Breast epithelium (tissue), 4 donors: Measurements from ENCODE around the gene RTTN. TPM values are rescaled to one million over a fixed set of nuclear protein-coding genes. Genes with fewer than 3 reads are reported as not detected.

Experiments
- DNase-seq, 2 donors: peaks; one replicate each; pipeline ENCODE4 v3.0.0-alpha.2; 2019; ENCODE audit warnings: low spot score in 2 of 2
- H3K27ac ChIP-seq, 2 donors: fragments of 200-600 bp; sonication (generic) in 1 of 2; one replicate each; pipeline ENCODE4 v1.5.1; 2016 to 2019; ENCODE audit warnings: mild to moderate bottlenecking in 1 of 2
- H3K27me3 ChIP-seq, 2 donors: fragments of 200-600 bp; sonication (generic) in 1 of 2; one replicate each; pipeline versions ENCODE4 v1.5.1 to v1.6.0; 2017 to 2019; ENCODE audit warnings: control low read depth in 1 of 2, mild to moderate bottlenecking in 1 of 2
- H3K36me3 ChIP-seq: fragments of 200-600 bp; one replicate; pipeline ENCODE4 v1.5.1; 2019
- H3K4me1 ChIP-seq, 2 donors: fragments of 200-600 bp; sonication (generic); one replicate each; pipeline ENCODE4 v1.5.1; 2016 to 2019; ENCODE audit warnings: control low read depth in 1 of 2
- H3K4me3 ChIP-seq, 3 donors: fragments of 200-600 bp; sonication (generic); 1 replicate in 2 of 3; 2 replicates in 1 of 3; pipeline ENCODE4 v1.5.1; 2016 to 2019; ENCODE audit warnings: mild to moderate bottlenecking in 3 of 3, moderate library complexity in 2 of 3
- H3K9me3 ChIP-seq, 2 donors: fragments of 200-600 bp; sonication (generic) in 1 of 2; one replicate each; pipeline ENCODE4 v1.5.1; 2016 to 2019; ENCODE audit warnings: control low read depth in 1 of 2
- CTCF ChIP-seq, 3 donors: fragments of 450-650 bp; IDR thresholded peaks; one replicate each; pipeline ENCODE4 v1.5.1; 2016 to 2017; ENCODE audit warnings: antibody characterized with exemption in 3 of 3, mild to moderate bottlenecking in 3 of 3, moderate library complexity in 3 of 3
- POLR2A ChIP-seq: fragments of 450-650 bp; IDR thresholded peaks from one replicate; pipeline ENCODE4 v1.6.1; 2016; ENCODE audit warnings: antibody characterized with exemption, mild to moderate bottlenecking, moderate library complexity
- POLR2AphosphoS5 ChIP-seq, 3 donors: sonication (generic); formaldehyde crosslinking; IDR thresholded peaks; one replicate each; pipeline ENCODE4 v1.6.1; 2017; ENCODE audit warnings: antibody characterized with exemption in 3 of 3
- intact Hi-C: fragments of 100-400 bp; cut with DNase I; formaldehyde crosslinking; loops from one replicate; pipeline ENCODE4 v1.15.1; 2023; ENCODE audit warnings: low total_unique reads
- total RNA-seq, 3 donors: library from RNA; depleted of rRNA; stranded (reverse); fragments of >200 nt; gene quantifications; one replicate each; pipeline ENCODE4 v1.1.0, GENCODE V29; 2016

RTTN gene
- total RNA-seq, 3 donors from 2014 or later, result 14.7 to 35.0 (median 29.8) TPM

GRCh38 chr18:70046796-70047195 lies 158.7 kb downstream of the RTTN start:
- H3K27me3 ChIP-seq, result no peaks in the 10 kb centered on the region
- H3K9me3 ChIP-seq, result no peaks in the 10 kb centered on the region
- no peak for DNase-seq
- intact Hi-C loops, result no loop called here
- no peak overlapping the region for H3K27ac ChIP-seq
- no peak overlapping the region for H3K4me3 ChIP-seq
- no peak for TF ChIP-seq CTCF (IDR thresholded peaks at IDR 0.05)
- no peak for TF ChIP-seq POLR2A
- no peak for TF ChIP-seq POLR2AphosphoS5 (IDR thresholded peaks at IDR 0.05)
- H3K36me3 ChIP-seq, result no peaks in the 10 kb centered on the region
- no peaks in the 10 kb centered on the region for H3K4me1 ChIP-seq

- TF ChIP-seq POLR2A (no peak), POLR2AphosphoS5 (IDR thresholded peaks at IDR 0.05) (no peak), CTCF (IDR thresholded peaks at IDR 0.05) (no peak)
- no peak for DNase-seq
- H3K4me1 ChIP-seq, result no peaks in the 10 kb centered on the region
These were observed 159.3 kb downstream of the RTTN start for GRCh38 chr18:70046207-70046606.

GRCh38 chr18:70044632-70045031 lies 160.9 kb downstream of the RTTN start:
- Histone ChIP-seq H3K27ac (no peak overlapping the region), H3K4me1 (no peaks in the 10 kb centered on the region), H3K4me3 (no peak overlapping the region), H3K27me3 (no peaks in the 10 kb centered on the region), H3K36me3 (no peaks in the 10 kb centered on the region), H3K9me3 (no peaks in the 10 kb centered on the region)
- intact Hi-C loops, result no loop called here
- no peak for DNase-seq
- TF ChIP-seq CTCF (IDR thresholded peaks at IDR 0.05) (no peak), POLR2A (no peak), POLR2AphosphoS5 (IDR thresholded peaks at IDR 0.05) (no peak)

More at GRCh38 chr18:70046207-70046606, 159.3 kb downstream of the RTTN start:
- no peaks in the 10 kb centered on the region for H3K36me3 ChIP-seq
- no peak overlapping the region for H3K4me3 ChIP-seq
- intact Hi-C loops, result no loop called here
- H3K9me3 ChIP-seq, result no peaks in the 10 kb centered on the region
- H3K27ac ChIP-seq, result no peak overlapping the region
- H3K27me3 ChIP-seq, result no peaks in the 10 kb centered on the region

- Histone ChIP-seq H3K9me3 (no peaks in the 10 kb centered on the region), H3K27ac (no peak overlapping the region), H3K36me3 (no peaks in the 10 kb centered on the region), H3K4me1 (no peaks in the 10 kb centered on the region), H3K4me3 (no peak overlapping the region), H3K27me3 (no peaks in the 10 kb centered on the region)
- TF ChIP-seq POLR2A (no peak), CTCF (IDR thresholded peaks at IDR 0.05) (no peak), POLR2AphosphoS5 (IDR thresholded peaks at IDR 0.05) (no peak)
- DNase-seq, result no peak
- intact Hi-C loops, result no loop called here
These were observed 163.9 kb downstream of the RTTN start for GRCh38 chr18:70041459-70042050.

- intact Hi-C loops, result no loop called here
- no peak for DNase-seq
- Histone ChIP-seq H3K4me1 (no peaks in the 10 kb centered on the region), H3K27me3 (no peaks in the 10 kb centered on the region), H3K9me3 (no peaks in the 10 kb centered on the region), H3K27ac (no peak overlapping the region), H3K4me3 (no peak overlapping the region), H3K36me3 (no peaks in the 10 kb centered on the region)
- TF ChIP-seq POLR2AphosphoS5 (IDR thresholded peaks at IDR 0.05) (no peak), CTCF (IDR thresholded peaks at IDR 0.05) (no peak), POLR2A (no peak)
These were observed 166.3 kb downstream of the RTTN start for GRCh38 chr18:70039186-70039585.
